K562 (cell line): ENCODE data around the gene SDK1.

Experiments
- MLX ChIP-seq, 2 experiments: fragments of 450-650 bp in 1 of 2; sonication (generic) in 1 of 2; formaldehyde crosslinking; conservative IDR thresholded peaks; 2 replicates each; pipeline versions ENCODE4 v1.4.0 to v1.8.1; 2020 to 2022; ENCODE audit warnings: mild to moderate bottlenecking in 1 of 2, missing genetic modification reagents in 1 of 2
- NR2C1 ChIP-seq, 2 experiments: fragments of 450-650 bp; IDR thresholded peaks; 2 replicates each; pipeline ENCODE4 v1.6.1; 2017; ENCODE audit warnings: mild to moderate bottlenecking in 2 of 2, antibody characterized with exemption in 1 of 2, inconsistent platforms in 1 of 2, missing compliant biosample characterization in 1 of 2, missing genetic modification characterization in 1 of 2
- POLR2A ChIP-seq: fragments of 450-650 bp; conservative IDR thresholded peaks from 2 replicates; pipeline ENCODE4 v1.6.1; 2016
- STAT6 ChIP-seq: sonication (generic); formaldehyde crosslinking; IDR thresholded peaks from 2 replicates; pipeline ENCODE4 v1.8.1; 2023; ENCODE audit warnings: mild to moderate bottlenecking, missing genetic modification reagents
- TAF1 ChIP-seq: IDR thresholded peaks from 2 replicates; pipeline ENCODE4 v1.6.1; 2011; ENCODE audit warnings: mild to moderate bottlenecking, low read length, moderate library complexity; ENCODE audit not compliant: insufficient read depth, control insufficient read depth, severe bottlenecking; ENCODE audit errors: extremely low read depth
- ZNF124 ChIP-seq: sonication (generic); formaldehyde crosslinking; IDR thresholded peaks from 2 replicates; pipeline ENCODE4 v1.8.1; 2022; ENCODE audit warnings: missing genetic modification reagents
- ZNF609 ChIP-seq: sonication (generic); formaldehyde crosslinking; IDR thresholded peaks from 2 replicates; pipeline ENCODE4 v1.8.1; 2023; ENCODE audit warnings: missing genetic modification reagents, mild to moderate bottlenecking, borderline replicate concordance

GRCh38 chr7:3987426-3987927 lies 686.4 kb downstream of the SDK1 start:
- no peak for TF ChIP-seq ZNF609
- no peak for TF ChIP-seq POLR2A
- TF ChIP-seq STAT6 (CRISPR knock-in tag) = no peak
- no peak for TF ChIP-seq MLX (CRISPR knock-in tag; conservative IDR thresholded peaks at IDR 0.05)
- no peak for TF ChIP-seq ZNF124 (CRISPR knock-in tag)
- no peak for TF ChIP-seq NR2C1 (IDR thresholded peaks at IDR 0.05)
- TF ChIP-seq NR2C1 (tag; IDR thresholded peaks at IDR 0.05) = no peak
- no peak for TF ChIP-seq TAF1
